GM19193 (cell line): ENCODE results near the gene MIER2.

ENCODE experiments used
- POLR2A ChIP-seq: IDR thresholded peaks from 4 replicates; pipeline ENCODE4 v1.6.1; 2011; ENCODE audit not compliant: insufficient read depth, insufficient read length; ENCODE audit errors: extremely low read depth

The MIER2 gene

GRCh38 chr19:367561-367960 is 23.0 kb upstream of the MIER2 start:
- TF ChIP-seq POLR2A, result no peak

GRCh38 chr19:366951-367350 is 22.4 kb upstream of the MIER2 start:
- no peak for TF ChIP-seq POLR2A

- no peak for TF ChIP-seq POLR2A
These were observed 21.7 kb upstream of the MIER2 start for GRCh38 chr19:366205-366783.

- no peak for TF ChIP-seq POLR2A
These were observed 20.1 kb upstream of the MIER2 start for GRCh38 chr19:364496-365287.

- TF ChIP-seq POLR2A, result no peak
These were observed 18.1 kb upstream of the MIER2 start for GRCh38 chr19:362683-363082.

- no peak for TF ChIP-seq POLR2A
These were observed 17.6 kb upstream of the MIER2 start for GRCh38 chr19:362154-362553.

- TF ChIP-seq POLR2A, result no peak
These were observed 15.0 kb upstream of the MIER2 start for GRCh38 chr19:359653-359925.

- no peak for TF ChIP-seq POLR2A
These were observed 10.5 kb upstream of the MIER2 start for GRCh38 chr19:355134-355533.

GRCh38 chr19:351976-352625 is 7.5 kb upstream of the MIER2 start:
- no peak for TF ChIP-seq POLR2A

GRCh38 chr19:347946-348861 is 3.6 kb upstream of the MIER2 start:
- no peak for TF ChIP-seq POLR2A

GRCh38 chr19:345320-345879 is 804 bp upstream of the MIER2 start:
- TF ChIP-seq POLR2A, result no peak

- no peak for TF ChIP-seq POLR2A
These were observed 513 bp downstream of the MIER2 start for GRCh38 chr19:343941-344624.

- TF ChIP-seq POLR2A, result no peak
These were observed 1.1 kb downstream of the MIER2 start for GRCh38 chr19:343451-343931.

- no peak for TF ChIP-seq POLR2A
These were observed 1.7 kb downstream of the MIER2 start for GRCh38 chr19:342801-343421.
